GM19395 (cell line): Measurements from ENCODE around the gene ALDH1L1.
"Not testable (repeated sequence)": the region's sequence is repeated elsewhere in the genome, so short reads cannot be mapped to it uniquely, and the experiment has no call there.

Experiments
- ATAC-seq: cut with Tn5 transposase; IDR thresholded peaks from one replicate; pipeline ENCODE4 v1.9.1; 2021; ENCODE audit warnings: mild to moderate bottlenecking, moderate library complexity; ENCODE audit not compliant: unreplicated experiment

ALDH1L1 gene

DNA sequence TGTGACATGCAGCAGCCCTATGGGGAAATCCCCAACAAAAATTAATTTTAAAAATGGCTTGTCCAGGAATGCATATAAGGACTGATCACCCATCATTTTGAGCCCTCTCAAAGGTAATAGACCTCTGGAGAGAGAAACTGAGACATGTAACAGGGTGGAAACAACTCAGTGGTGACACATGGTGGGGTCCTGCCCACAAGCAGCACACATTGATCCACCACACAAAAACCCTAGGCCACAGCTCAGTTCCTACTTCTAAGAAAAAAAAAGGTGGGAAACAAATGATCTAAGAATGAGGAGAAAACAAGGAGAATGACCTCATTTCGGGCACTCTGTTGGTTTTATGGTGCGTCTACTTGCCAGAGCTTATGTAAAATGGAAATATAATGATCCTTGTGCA, 94.5 kb downstream of the ALDH1L1 start:
- no peak for ATAC-seq

- ATAC-seq = no peak
These were observed 95.1 kb downstream of the ALDH1L1 start for GRCh38 chr3:126085276-126085675.

DNA sequence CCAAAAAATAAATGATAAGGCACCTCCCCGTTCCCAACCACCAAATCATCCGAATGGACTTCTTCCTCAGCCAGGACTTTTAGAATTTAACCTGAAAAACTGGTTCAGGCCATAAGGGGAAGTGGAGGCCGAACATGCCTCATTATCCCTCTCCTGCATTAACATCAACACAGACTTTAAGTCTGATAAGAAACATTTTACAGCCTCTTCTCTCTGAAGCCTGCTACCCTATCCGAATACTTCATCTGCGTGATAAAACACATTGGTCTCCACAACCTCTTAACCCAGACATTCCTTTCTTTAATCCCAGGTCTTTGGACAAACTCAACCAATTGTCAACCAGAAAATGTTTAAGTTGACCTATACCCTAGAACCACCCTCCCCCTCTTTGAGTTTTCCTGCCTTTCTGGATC, 95.6 kb downstream of the ALDH1L1 start:
- ATAC-seq = no peak

DNA sequence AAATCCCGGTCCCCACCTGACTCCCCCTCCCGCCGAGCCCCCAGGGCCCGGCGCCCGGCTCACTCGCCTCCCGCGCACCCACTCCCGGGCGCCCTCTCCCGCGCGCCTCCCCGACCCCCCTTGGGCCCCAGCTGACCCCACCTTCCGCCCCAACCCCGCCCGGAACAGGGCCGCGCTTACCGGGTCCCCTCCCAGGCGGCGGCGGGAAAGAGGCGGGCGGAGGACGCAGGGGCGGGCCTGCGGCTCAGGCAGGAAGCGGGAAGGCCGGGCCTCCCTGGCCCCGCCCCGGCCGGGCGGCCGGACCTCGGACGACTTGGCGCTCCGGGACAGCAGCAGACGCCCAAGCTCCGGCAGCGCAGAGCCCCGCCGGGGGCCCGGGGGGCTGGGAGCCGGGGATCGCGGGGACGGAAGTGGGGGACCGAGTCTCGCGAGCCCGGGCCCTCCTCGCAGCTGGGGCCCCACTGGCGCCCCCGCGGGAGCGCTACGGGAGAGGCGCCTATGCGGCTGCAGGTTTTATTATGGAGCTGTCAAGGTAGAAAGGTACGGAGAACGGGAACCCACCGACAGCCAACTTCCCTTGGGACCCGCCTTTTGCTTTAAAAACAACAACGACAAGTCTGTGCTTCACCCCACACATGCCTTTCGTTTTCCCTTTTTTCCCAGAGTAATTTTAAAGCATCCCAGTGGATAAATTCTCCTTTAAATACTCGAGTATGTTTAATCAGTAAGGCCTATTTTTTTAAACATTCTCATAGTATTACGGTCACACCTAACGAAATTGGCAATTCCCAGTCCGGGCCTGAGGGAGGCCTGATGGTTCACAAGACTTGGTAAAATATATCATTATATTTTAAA, 96.2 kb downstream of the ALDH1L1 start, which contains the start of gene SLC41A3:
Gene SLC41A3 (minus strand): TSS at position 212 of the 855 bp plus-strand sequence. CDS start 15,905 bp downstream, outside the sequence.
- peak; percentile 92 for ATAC-seq

- ATAC-seq = peak; percentile 56
These were observed 96.9 kb downstream of the ALDH1L1 start for GRCh38 chr3:126083511-126083912.

- no peak for ATAC-seq
These were observed 97.3 kb downstream of the ALDH1L1 start for GRCh38 chr3:126083138-126083445.

DNA sequence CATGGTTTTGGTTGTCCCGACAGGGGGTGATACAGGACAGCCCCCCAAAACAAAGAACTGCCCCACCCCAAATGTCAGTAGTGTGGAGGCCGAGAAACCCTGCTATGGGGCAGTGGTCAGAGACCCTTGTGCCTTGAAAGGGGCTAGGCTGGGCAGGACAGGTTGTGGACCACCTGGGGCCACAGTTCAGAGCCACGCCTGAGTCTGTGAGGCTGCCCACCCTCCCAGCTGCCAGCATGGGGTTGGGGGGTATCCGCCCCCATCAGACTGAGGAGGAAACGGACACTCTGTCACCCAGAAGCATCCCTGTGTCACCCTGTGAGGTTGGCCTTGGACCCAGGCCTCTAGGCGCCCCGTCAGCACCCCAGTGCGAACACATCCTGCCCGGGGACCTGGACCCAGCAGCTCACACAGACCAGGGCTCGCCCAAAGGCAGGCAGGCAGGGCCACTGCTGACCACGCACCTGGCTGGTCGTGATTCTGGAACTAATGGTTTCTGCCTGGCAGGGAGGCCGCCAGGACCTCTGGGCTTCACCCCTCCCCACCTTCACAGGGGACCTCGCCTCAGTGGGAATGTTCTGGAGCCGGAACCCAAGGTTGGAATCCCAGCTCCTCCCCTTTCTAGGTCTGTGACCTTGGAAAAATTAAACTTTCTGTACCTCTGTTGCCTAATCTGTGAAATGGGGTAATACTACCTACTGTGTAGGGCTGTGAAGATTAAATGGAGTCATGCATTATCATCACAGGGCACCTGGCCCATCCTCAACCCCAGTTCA, 97.8 kb downstream of the ALDH1L1 start:
- ATAC-seq = no peak

GRCh38 chr3:126081618-126082361, 98.6 kb downstream of the ALDH1L1 start:
- ATAC-seq = no peak

GRCh38 chr3:126080970-126081369, 99.4 kb downstream of the ALDH1L1 start:
- no peak for ATAC-seq

DNA sequence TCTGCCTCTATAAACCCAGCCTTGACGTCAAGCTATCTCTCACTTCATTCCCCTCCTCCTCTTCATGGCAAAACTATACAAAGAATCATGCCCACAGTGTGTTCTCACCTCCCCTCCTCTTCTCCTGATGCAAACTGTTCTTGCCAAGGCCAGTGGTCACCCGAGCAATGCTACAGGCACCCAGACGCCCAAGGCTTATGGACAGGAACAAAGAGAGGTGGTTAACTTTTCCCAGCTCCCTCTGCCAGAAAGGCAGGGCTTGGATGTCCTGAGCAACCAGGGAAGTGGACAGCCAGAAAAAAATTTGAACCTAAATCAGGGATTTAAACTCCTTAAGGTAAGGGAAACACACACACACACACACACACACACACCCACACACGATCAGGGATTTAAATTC, 101.5 kb downstream of the ALDH1L1 start:
- ATAC-seq = no peak

DNA sequence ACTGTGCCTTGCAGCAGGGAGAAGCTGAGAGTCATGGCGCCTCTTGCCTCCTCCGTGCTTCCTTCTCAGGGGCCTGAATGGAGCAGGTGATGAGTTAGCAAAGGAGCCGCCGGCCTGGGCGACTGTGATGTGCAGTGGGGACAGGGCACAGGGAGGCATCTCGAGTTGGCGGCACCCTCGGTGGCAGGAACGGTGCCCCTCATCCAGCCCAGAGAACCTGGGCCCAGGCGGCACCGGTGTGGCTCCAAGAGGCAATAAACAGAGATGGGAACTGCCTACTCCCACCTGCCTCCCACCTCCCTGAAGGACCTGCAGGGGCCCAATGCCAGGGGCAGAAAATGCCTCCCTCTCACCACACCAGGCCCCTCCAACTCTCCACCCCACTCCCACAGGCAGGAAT, 102.6 kb downstream of the ALDH1L1 start:
- no peak for ATAC-seq

- ATAC-seq = no peak
These were observed 104.2 kb downstream of the ALDH1L1 start for GRCh38 chr3:126076140-126076539.

DNA sequence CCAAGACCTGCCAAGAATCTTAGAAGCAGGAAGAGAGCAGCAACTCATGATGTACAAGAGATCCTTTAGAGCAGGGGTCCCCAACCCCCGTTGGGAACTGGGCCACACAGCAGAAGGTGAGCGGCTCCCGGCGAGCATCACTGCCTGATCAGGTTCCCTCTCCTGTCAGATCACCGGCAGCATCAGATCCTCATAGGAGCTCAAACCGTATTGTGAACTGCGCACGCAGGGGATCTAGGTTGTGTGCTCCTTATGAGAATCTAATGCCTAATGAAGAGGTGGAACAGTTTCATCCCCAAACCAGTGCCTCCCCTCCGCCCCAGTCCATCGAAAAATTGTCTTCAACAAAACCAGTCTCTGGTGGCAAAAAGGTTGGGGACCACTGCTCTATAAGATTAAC, 110.2 kb downstream of the ALDH1L1 start:
- no peak for ATAC-seq

- no peak for ATAC-seq
These were observed 112.4 kb downstream of the ALDH1L1 start for GRCh38 chr3:126067959-126068358.

- not testable (repeated sequence) for ATAC-seq
These were observed 113.7 kb downstream of the ALDH1L1 start for GRCh38 chr3:126066676-126067075.

GRCh38 chr3:126065876-126066275, 114.5 kb downstream of the ALDH1L1 start:
- ATAC-seq = no peak

DNA sequence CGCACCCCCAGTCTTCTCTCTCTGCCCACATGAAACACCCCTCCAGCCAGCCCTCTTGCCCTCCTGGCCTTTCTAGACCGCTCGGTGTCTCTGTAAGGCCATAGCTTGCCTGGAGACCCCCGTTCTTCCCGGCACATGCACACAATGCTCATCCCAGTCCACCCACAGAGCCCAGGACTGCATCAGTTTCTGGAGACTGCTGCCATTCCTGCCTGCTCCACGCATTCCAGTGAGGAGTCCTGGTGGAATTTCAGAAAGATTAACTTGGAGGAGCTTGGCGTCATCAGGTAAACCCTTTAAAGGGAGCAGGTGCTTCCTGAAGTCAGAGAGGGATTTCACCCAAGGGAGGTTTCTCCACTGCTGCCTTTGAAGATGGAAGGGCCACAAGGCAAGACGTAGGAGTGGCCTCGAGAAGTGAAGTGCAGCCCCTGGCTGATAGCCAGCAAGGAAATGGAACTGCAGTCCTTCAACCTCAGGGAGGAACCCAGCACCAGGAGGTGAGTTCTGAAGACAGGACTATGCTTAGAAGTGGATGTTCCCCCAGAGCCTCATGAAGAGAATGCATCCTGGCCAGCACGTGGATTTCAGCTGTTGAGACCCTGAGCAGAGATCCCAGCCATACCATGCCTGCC, 115.6 kb downstream of the ALDH1L1 start:
- no peak for ATAC-seq

DNA sequence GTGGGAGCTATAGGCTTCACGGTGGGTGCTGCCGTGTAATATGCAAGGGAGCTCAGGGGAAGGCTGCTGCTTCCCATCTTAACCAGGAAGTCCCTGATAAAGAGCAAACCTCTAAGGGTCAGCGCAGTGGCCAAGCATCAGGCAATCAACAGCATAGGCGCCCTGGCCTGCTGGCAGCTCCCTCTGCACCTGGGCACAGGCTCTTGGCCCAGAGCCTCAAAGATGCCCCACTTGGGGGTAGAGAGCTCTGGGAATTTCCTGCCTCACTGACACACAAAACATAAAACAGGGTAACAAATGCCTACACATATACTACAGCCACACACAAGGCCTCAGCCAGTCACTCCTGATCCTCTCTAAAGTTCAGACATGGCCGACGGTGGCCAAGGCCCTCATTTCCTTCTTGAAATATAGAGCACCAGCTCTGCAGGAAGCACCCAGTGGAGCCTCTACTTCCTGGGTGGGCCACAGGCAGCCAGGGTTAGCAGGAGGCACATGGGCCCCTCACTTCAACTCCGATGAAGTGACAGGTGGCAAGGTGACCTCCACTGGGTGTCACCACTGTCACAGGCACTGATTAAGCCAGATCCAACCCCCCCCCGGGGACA, 116.9 kb downstream of the ALDH1L1 start:
- ATAC-seq = no peak

DNA sequence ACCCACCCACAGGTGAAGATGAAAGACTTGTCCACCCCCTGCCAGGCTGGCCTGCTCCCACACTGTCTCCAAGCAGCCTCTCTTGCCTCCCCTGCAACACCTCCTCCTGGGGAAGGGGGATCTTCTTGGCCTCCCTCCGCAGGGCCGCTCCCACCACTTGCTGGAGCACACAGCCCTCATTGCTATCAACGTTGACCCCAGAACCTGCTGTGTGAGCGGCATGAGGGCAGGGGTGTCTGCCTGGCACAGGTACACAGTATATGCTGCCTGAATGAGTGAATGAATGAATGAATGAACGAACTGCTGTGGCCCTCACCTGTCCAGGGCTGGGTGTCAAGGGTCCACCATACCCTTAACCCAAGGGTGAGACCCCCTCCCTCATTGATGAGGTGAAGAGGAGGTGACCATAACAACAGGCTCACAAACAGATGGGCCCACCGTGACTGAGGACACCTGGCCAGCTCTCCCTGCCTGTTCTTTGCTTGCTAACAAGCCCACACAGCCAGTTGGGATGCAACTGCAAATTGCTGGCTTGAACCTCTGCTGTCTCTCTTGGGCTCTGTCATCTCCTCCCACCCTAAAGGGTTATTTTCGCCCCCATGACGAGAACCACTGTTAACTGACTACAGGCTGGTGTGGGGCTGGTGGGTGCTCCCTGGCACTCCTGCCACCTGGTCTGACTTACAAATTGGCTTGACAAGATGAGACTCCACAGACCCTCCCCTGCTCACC, 118.9 kb downstream of the ALDH1L1 start:
- no peak for ATAC-seq

DNA sequence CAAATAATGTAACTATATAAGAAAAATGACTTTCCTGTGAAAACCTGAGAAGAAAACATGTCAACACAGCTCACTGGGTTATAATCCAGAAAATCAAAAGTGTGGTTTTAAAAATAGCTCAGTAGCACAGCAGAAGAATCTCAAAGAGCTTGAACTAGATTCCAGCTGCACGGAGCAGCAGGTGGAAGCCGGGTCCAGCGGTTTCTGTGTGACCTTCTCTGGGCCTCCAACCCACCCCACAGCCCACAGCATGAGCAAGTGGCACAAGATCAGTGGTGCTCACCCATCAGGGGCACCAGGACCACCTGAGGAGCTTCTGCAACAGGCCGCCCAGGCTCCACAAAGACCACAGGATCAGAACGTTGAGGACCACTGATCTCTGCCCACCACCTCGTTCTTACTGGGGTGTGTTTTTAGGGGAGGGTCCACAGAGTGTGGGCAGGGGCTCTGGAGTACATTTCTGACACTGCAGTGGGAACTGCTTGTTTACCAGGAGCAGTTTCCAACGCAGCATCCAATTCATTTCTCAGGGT, 119.7 kb downstream of the ALDH1L1 start:
- no peak for ATAC-seq
